ENCODE results near the gene BIK. TPM values are rescaled to one million over a fixed set of nuclear protein-coding genes. Genes with fewer than 3 reads are reported as not detected.

BIK gene
- total RNA-seq, 1 experiment from 2014 or later, result 3.2 TPM

GRCh38 chr22:43136801-43137200 lies 26.3 kb downstream of the BIK start:
- ATAC-seq, result no peak
- Mint-ChIP-seq H3K36me3 (peaks cover 52% of the 10 kb centered on the region), H3K27me3 (ENCODE audit: low read depth) (no peaks in the 10 kb centered on the region), H3K27ac (no peak overlapping the region), H3K9me3 (no peaks in the 10 kb centered on the region), H3K4me3 (no peak overlapping the region), H3K4me1 (no peaks in the 10 kb centered on the region)
- TF ChIP-seq ZBTB43 (CRISPR knock-in tag; IDR thresholded peaks at IDR 0.05), result no peak
- no peak for TF ChIP-seq ATF6 (CRISPR knock-in tag; IDR thresholded peaks at IDR 0.05)
- TF ChIP-seq ATF1 (CRISPR knock-in tag; IDR thresholded peaks at IDR 0.05), result no peak
- TF ChIP-seq ZNF263 (CRISPR knock-in tag; IDR thresholded peaks at IDR 0.05; ENCODE audit: low read depth), result no peak
- no peak for TF ChIP-seq IRF2 (CRISPR knock-in tag; IDR thresholded peaks at IDR 0.05; ENCODE audit: borderline replicate concordance, low read depth)
- no peak for TF ChIP-seq GRHL2 (CRISPR knock-in tag; IDR thresholded peaks at IDR 0.05; ENCODE audit: insufficient replicate concordance, severe bottlenecking)
- no peak for TF ChIP-seq ZNF219 (CRISPR knock-in tag; IDR thresholded peaks at IDR 0.05; ENCODE audit: borderline replicate concordance)
- TF ChIP-seq NFE2L1 (CRISPR knock-in tag; IDR thresholded peaks at IDR 0.05), result no peak
- TF ChIP-seq NFYB (CRISPR knock-in tag; conservative IDR thresholded peaks at IDR 0.05; ENCODE audit: low read depth), result no peak
- CTCF ChIA-PET, result interaction anchor here (1.0 to 1.6 kb wide), 4 partner anchors 19 to 77 kb away, joined by 3 to 4 read pairs (median 3); no protein-coding TSS in a partner anchor
- POLR2A ChIA-PET, result no interaction called here
- no peak for DNase-seq (ENCODE audit: low spot score)

GRCh38 chr22:43142880-43143562 lies 32.5 kb downstream of the BIK start, which contains the start of gene MCAT:
Gene MCAT (minus strand): TSS chr22:43143398. CDS start chr22:43143348, 50 bp downstream.
- ATAC-seq, result peak; percentile 89
- peak; percentile 81 for DNase-seq (ENCODE audit: low spot score)
- peak within 1 kb of the TSS; percentile 84 for H3K4me3 Mint-ChIP-seq
- POLR2A ChIA-PET, result no interaction called here
- peaks cover 26% of the 10 kb centered on the region for H3K36me3 Mint-ChIP-seq
- H3K27ac Mint-ChIP-seq, result peak within 1 kb of the TSS; percentile 95
- H3K9me3 Mint-ChIP-seq, result no peaks in the 10 kb centered on the region
- CTCF ChIA-PET, result interaction anchor here (0.6 to 1.3 kb wide), 2 partner anchors 31 to 66 kb away, joined by 3 to 4 read pairs; no protein-coding TSS in a partner anchor
- peaks cover 9% of the 10 kb centered on the region for H3K4me1 Mint-ChIP-seq
- H3K27me3 Mint-ChIP-seq (ENCODE audit: low read depth), result no peaks in the 10 kb centered on the region
- TF ChIP-seq ARID4B (CRISPR knock-in tag; IDR thresholded peaks at IDR 0.05; ENCODE audit: borderline replicate concordance), result no peak
- TF ChIP-seq FOXP1 (CRISPR knock-in tag; IDR thresholded peaks at IDR 0.05; ENCODE audit: borderline replicate concordance), result peak; percentile 82
- no peak for TF ChIP-seq MXD4 (CRISPR knock-in tag; IDR thresholded peaks at IDR 0.05; ENCODE audit: borderline replicate concordance)
- no peak for TF ChIP-seq CDX4 (CRISPR knock-in tag; IDR thresholded peaks at IDR 0.05; ENCODE audit: borderline replicate concordance)
- TF ChIP-seq E2F1 (CRISPR knock-in tag; IDR thresholded peaks at IDR 0.05), result no peak
- TF ChIP-seq USF1 (CRISPR knock-in tag; IDR thresholded peaks at IDR 0.05), result no peak
- 0 out of 2 replicates have a peak, but pooled peaks have one; percentile 50 for TF ChIP-seq NR2C2 (CRISPR knock-in tag; IDR thresholded peaks at IDR 0.05)
- TF ChIP-seq ZBTB21 (CRISPR knock-in tag; IDR thresholded peaks at IDR 0.05; ENCODE audit: borderline replicate concordance), result peak; percentile 84; the same call in 1 of the 2 replicates
- TF ChIP-seq ZBTB43 (CRISPR knock-in tag; IDR thresholded peaks at IDR 0.05), result peak; percentile 58; the same call in 1 of the 2 replicates

All from WTC11 (cell line).